HEK293 (cell line): ENCODE data around the gene LTK.

Source experiments
- CTCF ChIA-PET: fragments of 350-600 bp; formaldehyde crosslinking; extraction: SDS; loops from one replicate; lab custom pipeline; 2021; ENCODE audit warnings: antibody characterized with exemption; lab: Yijun Ruan, JAX
- POLR2A ChIA-PET: fragments of 300-600 bp; formaldehyde crosslinking; extraction: SDS; loops from one replicate; lab custom pipeline; 2020; ENCODE audit warnings: antibody characterized with exemption, inconsistent platforms; lab: Yijun Ruan, JAX
- H3K27ac ChIP-seq: fragments of 200-500 bp; sonication (Bioruptor generic); 2 replicates; pipeline ENCODE4 v1.5.1; 2014; ENCODE audit warnings: low read depth, low read length, control low read depth, inconsistent platforms; ENCODE audit errors: extremely low read depth
- H3K36me3 ChIP-seq, 2 experiments: fragments of 200-500 bp in 1 of 2; sonication (Bioruptor generic) in 1 of 2; 1 replicate in 1 of 2; 2 replicates in 1 of 2; pipeline ENCODE4 v1.5.1; 2014 to 2017; ENCODE audit warnings: inconsistent platforms in 2 of 2, low read length in 2 of 2; ENCODE audit not compliant: control insufficient read depth in 2 of 2, insufficient read depth in 1 of 2
- H3K4me1 ChIP-seq: fragments of 200-500 bp; sonication (Bioruptor generic); 2 replicates; pipeline ENCODE4 v1.5.1; 2014; ENCODE audit warnings: mild to moderate bottlenecking, low read length, inconsistent platforms; ENCODE audit not compliant: control insufficient read depth, insufficient read depth
- H3K4me3 ChIP-seq: 2 replicates; pipeline ENCODE4 v1.5.1; 2011; ENCODE audit warnings: low read depth, mild to moderate bottlenecking, control low read depth, low read length, moderate library complexity
- H3K9me3 ChIP-seq: fragments of 200-500 bp; sonication (Bioruptor generic); 2 replicates; pipeline ENCODE4 v1.5.1; 2014; ENCODE audit warnings: low read depth, low read length, inconsistent platforms; ENCODE audit not compliant: control insufficient read depth, insufficient read depth
- HOXC10 ChIP-seq: sonication (generic); formaldehyde crosslinking; IDR thresholded peaks from 2 replicates; pipeline ENCODE4 v1.8.1; 2023; ENCODE audit warnings: mild to moderate bottlenecking, missing genetic modification reagents
- REPIN1 ChIP-seq: fragments of 450-650 bp; formaldehyde crosslinking; IDR thresholded peaks from 2 replicates; pipeline ENCODE4 v1.5.1; 2017; ENCODE audit warnings: missing biosample characterization, missing genetic modification characterization, low read depth
- SETDB1 ChIP-seq: IDR thresholded peaks from one replicate; pipeline ENCODE4 v1.6.1; 2017; ENCODE audit warnings: mild to moderate bottlenecking, low read length, moderate library complexity, mixed read lengths; ENCODE audit not compliant: insufficient read length
- SP2 ChIP-seq: fragments of 450-650 bp; formaldehyde crosslinking; IDR thresholded peaks from 2 replicates; pipeline ENCODE4 v1.5.1; 2016; ENCODE audit warnings: missing biosample characterization, missing genetic modification characterization
- SP3 ChIP-seq: fragments of 450-650 bp; formaldehyde crosslinking; IDR thresholded peaks from 2 replicates; pipeline ENCODE4 v1.5.1; 2016; ENCODE audit warnings: missing biosample characterization, missing genetic modification characterization
- YY1 ChIP-seq: fragments of 450-650 bp; formaldehyde crosslinking; IDR thresholded peaks from 2 replicates; pipeline ENCODE4 v1.5.1; 2018; ENCODE audit warnings: missing biosample characterization, missing genetic modification characterization
- ZBTB21 ChIP-seq: fragments of 450-650 bp; formaldehyde crosslinking; IDR thresholded peaks from 2 replicates; pipeline ENCODE4 v1.5.1; 2017; ENCODE audit warnings: missing biosample characterization, missing genetic modification characterization
- ZBTB8A ChIP-seq: fragments of 450-650 bp; formaldehyde crosslinking; IDR thresholded peaks from 2 replicates; pipeline ENCODE4 v1.5.1; 2016; ENCODE audit warnings: missing biosample characterization, missing genetic modification characterization
- ZNF138 ChIP-seq: fragments of 450-650 bp; formaldehyde crosslinking; IDR thresholded peaks from 2 replicates; pipeline ENCODE4 v1.5.1; 2016; ENCODE audit warnings: missing biosample characterization, missing genetic modification characterization, borderline replicate concordance
- ZNF16 ChIP-seq: fragments of 450-650 bp; formaldehyde crosslinking; IDR thresholded peaks from 2 replicates; pipeline ENCODE4 v1.5.1; 2016; ENCODE audit warnings: low read depth, missing biosample characterization, missing genetic modification characterization
- ZNF184 ChIP-seq: fragments of 450-650 bp; IDR thresholded peaks from 2 replicates; pipeline ENCODE4 v1.5.1; 2018; ENCODE audit warnings: missing biosample characterization, mild to moderate bottlenecking, missing genetic modification characterization
- ZNF335 ChIP-seq: fragments of 450-650 bp; formaldehyde crosslinking; conservative IDR thresholded peaks from 2 replicates; pipeline ENCODE4 v1.5.1; 2016; ENCODE audit warnings: missing biosample characterization, missing genetic modification characterization
- ZNF529 ChIP-seq: fragments of 450-650 bp; formaldehyde crosslinking; IDR thresholded peaks from 2 replicates; pipeline ENCODE4 v1.5.1; 2017; ENCODE audit warnings: missing genetic modification characterization, missing biosample characterization; ENCODE audit not compliant: insufficient replicate concordance
- ZNF560 ChIP-seq: fragments of 450-650 bp; formaldehyde crosslinking; IDR thresholded peaks from 2 replicates; pipeline ENCODE4 v1.5.1; 2017; ENCODE audit warnings: missing biosample characterization, missing genetic modification characterization, borderline replicate concordance
- ZNF561 ChIP-seq: fragments of 450-650 bp; IDR thresholded peaks from 2 replicates; pipeline ENCODE4 v1.5.1; 2018; ENCODE audit warnings: missing biosample characterization, missing genetic modification characterization, borderline replicate concordance
- ZNF621 ChIP-seq: fragments of 450-650 bp; formaldehyde crosslinking; IDR thresholded peaks from 2 replicates; pipeline ENCODE4 v1.5.1; 2017; ENCODE audit warnings: missing biosample characterization, missing genetic modification characterization
- ZNF701 ChIP-seq: fragments of 450-650 bp; formaldehyde crosslinking; IDR thresholded peaks from 2 replicates; pipeline ENCODE4 v1.5.1; 2016; ENCODE audit warnings: missing biosample characterization, missing genetic modification characterization
- ZNF776 ChIP-seq: fragments of 450-650 bp; formaldehyde crosslinking; IDR thresholded peaks from 2 replicates; pipeline ENCODE4 v1.5.0; 2017; ENCODE audit warnings: missing biosample characterization, missing genetic modification characterization, borderline replicate concordance
- ZNF777 ChIP-seq: fragments of 450-650 bp; formaldehyde crosslinking; IDR thresholded peaks from 2 replicates; pipeline ENCODE4 v1.5.1; 2017; ENCODE audit warnings: missing biosample characterization, missing genetic modification characterization, borderline replicate concordance
- TF ChIP-seq, protein P1 (sequence below): fragments of 450-650 bp; formaldehyde crosslinking; IDR thresholded peaks from 2 replicates; pipeline ENCODE4 v1.5.1; 2016; ENCODE audit warnings: missing biosample characterization, missing genetic modification characterization
- TF ChIP-seq, protein P2 (sequence below): fragments of 450-650 bp; formaldehyde crosslinking; IDR thresholded peaks from 2 replicates; pipeline ENCODE4 v1.5.1; 2016; ENCODE audit warnings: missing biosample characterization, missing genetic modification characterization
- TF ChIP-seq, protein P3 (sequence below): fragments of 450-650 bp; formaldehyde crosslinking; IDR thresholded peaks from 2 replicates; pipeline ENCODE4 v1.5.1; 2016; ENCODE audit warnings: missing biosample characterization, missing genetic modification characterization
- TF ChIP-seq, protein P4 (sequence below): fragments of 450-650 bp; formaldehyde crosslinking; IDR thresholded peaks from 2 replicates; pipeline ENCODE4 v1.5.1; 2017; ENCODE audit warnings: missing biosample characterization, missing genetic modification characterization
- TF ChIP-seq, protein P5 (sequence below): fragments of 450-650 bp; formaldehyde crosslinking; IDR thresholded peaks from 2 replicates; pipeline ENCODE4 v1.5.1; 2016; ENCODE audit warnings: missing biosample characterization, missing genetic modification characterization
- TF ChIP-seq, protein P6 (sequence below): fragments of 450-650 bp; formaldehyde crosslinking; IDR thresholded peaks from 2 replicates; pipeline ENCODE4 v1.5.1; 2016; ENCODE audit warnings: missing biosample characterization, missing genetic modification characterization, borderline replicate concordance

LTK gene

DNA sequence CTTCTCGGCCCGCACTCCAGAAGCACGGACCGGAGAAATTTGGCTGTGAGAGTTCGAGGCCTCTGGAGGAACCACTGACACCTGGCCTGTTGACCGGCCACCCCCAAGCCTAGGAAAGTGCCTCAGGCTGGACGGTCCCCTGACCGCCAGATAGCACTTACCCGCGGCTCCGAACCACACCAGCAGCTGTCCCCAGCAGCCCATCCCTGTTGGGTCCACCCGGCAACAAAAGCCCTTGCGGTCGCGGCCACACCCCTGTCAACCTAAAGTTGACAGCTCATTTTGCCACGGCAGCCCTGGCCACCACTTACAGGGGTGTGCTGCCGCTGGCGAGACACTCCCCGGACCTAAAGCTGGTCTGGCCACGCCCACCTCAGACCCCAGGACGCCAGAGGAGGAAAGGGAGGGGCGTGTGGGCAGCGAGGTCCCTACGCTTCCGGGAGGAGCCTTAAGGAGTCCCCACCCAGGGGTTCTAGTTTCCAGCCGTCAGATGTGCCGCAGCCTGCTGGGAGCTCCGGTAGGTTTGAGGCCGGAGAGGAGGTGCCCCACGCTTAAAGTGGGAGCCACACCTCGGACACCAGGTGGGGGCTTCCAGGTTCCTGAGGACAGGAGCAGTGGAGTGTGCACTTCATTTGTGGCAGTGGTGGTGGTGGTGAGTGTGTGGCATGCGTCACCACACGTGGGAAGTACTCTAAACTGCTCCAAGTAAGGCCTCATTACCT lies at the start of gene LTK:
Gene LTK (minus strand): TSS at position 322 of the 722 bp plus-strand sequence. CDS start 118 bp downstream, at position 204.
- Histone ChIP-seq H3K4me1 (no peaks in the 10 kb centered on the region), H3K27ac (no peak within 1 kb of the TSS), H3K9me3 (no peaks in the 10 kb centered on the region), H3K36me3 (peaks cover 0 to 11% of the 10 kb centered on the region in 2 experiments; a peak in 1 of 3 replicates), H3K4me3 (peak within 1 kb of the TSS; percentile 28)
- CTCF ChIA-PET: no interaction called here
- POLR2A ChIA-PET: interaction anchor here (0.5 to 1.3 kb wide), 3 partner anchors 20 to 31 kb away, joined by 3 to 7 read pairs (median 5); partner anchors contain the start of genes ITPKA and RPAP1
- TF ChIP-seq ZBTB8A (tag by site-specific recombination) (no peak), HOXC10 (no peak), ZNF335 (tag by site-specific recombination) (peak; percentile 88), YY1 (tag by site-specific recombination) (no peak), ZBTB21 (tag by site-specific recombination) (no peak), ZNF560 (tag by site-specific recombination) (no peak), SP2 (tag by site-specific recombination) (peak; percentile 71), SP3 (tag by site-specific recombination) (peak; percentile 69), ZNF776 (no peak), ZNF701 (no peak), ZNF184 (tag by site-specific recombination) (no peak), ZNF777 (tag by site-specific recombination) (no peak), SETDB1 (no peak), ZNF16 (tag by site-specific recombination) (no peak), ZNF529 (tag by site-specific recombination) (no peak), ZNF138 (no peak), ZNF561 (tag by site-specific recombination) (no peak), ZNF621 (no peak), REPIN1 (no peak)
- TF ChIP-seq, protein P1, sequence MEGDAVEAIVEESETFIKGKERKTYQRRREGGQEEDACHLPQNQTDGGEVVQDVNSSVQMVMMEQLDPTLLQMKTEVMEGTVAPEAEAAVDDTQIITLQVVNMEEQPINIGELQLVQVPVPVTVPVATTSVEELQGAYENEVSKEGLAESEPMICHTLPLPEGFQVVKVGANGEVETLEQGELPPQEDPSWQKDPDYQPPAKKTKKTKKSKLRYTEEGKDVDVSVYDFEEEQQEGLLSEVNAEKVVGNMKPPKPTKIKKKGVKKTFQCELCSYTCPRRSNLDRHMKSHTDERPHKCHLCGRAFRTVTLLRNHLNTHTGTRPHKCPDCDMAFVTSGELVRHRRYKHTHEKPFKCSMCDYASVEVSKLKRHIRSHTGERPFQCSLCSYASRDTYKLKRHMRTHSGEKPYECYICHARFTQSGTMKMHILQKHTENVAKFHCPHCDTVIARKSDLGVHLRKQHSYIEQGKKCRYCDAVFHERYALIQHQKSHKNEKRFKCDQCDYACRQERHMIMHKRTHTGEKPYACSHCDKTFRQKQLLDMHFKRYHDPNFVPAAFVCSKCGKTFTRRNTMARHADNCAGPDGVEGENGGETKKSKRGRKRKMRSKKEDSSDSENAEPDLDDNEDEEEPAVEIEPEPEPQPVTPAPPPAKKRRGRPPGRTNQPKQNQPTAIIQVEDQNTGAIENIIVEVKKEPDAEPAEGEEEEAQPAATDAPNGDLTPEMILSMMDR: no peak
- TF ChIP-seq, protein P2, sequence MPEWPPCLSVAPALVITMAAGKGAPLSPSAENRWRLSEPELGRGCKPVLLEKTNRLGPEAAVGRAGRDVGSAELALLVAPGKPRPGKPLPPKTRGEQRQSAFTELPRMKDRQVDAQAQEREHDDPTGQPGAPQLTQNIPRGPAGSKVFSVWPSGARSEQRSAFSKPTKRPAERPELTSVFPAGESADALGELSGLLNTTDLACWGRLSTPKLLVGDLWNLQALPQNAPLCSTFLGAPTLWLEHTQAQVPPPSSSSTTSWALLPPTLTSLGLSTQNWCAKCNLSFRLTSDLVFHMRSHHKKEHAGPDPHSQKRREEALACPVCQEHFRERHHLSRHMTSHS (tag by site-specific recombination): no peak
- TF ChIP-seq, protein P3, sequence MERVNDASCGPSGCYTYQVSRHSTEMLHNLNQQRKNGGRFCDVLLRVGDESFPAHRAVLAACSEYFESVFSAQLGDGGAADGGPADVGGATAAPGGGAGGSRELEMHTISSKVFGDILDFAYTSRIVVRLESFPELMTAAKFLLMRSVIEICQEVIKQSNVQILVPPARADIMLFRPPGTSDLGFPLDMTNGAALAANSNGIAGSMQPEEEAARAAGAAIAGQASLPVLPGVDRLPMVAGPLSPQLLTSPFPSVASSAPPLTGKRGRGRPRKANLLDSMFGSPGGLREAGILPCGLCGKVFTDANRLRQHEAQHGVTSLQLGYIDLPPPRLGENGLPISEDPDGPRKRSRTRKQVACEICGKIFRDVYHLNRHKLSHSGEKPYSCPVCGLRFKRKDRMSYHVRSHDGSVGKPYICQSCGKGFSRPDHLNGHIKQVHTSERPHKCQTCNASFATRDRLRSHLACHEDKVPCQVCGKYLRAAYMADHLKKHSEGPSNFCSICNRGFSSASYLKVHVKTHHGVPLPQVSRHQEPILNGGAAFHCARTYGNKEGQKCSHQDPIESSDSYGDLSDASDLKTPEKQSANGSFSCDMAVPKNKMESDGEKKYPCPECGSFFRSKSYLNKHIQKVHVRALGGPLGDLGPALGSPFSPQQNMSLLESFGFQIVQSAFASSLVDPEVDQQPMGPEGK (tag by site-specific recombination): peak; percentile 72
- TF ChIP-seq, protein P4, sequence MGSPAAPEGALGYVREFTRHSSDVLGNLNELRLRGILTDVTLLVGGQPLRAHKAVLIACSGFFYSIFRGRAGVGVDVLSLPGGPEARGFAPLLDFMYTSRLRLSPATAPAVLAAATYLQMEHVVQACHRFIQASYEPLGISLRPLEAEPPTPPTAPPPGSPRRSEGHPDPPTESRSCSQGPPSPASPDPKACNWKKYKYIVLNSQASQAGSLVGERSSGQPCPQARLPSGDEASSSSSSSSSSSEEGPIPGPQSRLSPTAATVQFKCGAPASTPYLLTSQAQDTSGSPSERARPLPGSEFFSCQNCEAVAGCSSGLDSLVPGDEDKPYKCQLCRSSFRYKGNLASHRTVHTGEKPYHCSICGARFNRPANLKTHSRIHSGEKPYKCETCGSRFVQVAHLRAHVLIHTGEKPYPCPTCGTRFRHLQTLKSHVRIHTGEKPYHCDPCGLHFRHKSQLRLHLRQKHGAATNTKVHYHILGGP (tag by site-specific recombination): no peak
- TF ChIP-seq, protein P5, sequence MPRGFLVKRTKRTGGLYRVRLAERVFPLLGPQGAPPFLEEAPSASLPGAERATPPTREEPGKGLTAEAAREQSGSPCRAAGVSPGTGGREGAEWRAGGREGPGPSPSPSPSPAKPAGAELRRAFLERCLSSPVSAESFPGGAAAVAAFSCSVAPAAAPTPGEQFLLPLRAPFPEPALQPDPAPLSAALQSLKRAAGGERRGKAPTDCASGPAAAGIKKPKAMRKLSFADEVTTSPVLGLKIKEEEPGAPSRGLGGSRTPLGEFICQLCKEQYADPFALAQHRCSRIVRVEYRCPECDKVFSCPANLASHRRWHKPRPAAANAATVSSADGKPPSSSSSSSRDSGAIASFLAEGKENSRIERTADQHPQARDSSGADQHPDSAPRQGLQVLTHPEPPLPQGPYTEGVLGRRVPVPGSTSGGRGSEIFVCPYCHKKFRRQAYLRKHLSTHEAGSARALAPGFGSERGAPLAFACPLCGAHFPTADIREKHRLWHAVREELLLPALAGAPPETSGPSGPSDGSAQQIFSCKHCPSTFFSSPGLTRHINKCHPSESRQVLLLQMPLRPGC: no peak
- TF ChIP-seq, protein P6, sequence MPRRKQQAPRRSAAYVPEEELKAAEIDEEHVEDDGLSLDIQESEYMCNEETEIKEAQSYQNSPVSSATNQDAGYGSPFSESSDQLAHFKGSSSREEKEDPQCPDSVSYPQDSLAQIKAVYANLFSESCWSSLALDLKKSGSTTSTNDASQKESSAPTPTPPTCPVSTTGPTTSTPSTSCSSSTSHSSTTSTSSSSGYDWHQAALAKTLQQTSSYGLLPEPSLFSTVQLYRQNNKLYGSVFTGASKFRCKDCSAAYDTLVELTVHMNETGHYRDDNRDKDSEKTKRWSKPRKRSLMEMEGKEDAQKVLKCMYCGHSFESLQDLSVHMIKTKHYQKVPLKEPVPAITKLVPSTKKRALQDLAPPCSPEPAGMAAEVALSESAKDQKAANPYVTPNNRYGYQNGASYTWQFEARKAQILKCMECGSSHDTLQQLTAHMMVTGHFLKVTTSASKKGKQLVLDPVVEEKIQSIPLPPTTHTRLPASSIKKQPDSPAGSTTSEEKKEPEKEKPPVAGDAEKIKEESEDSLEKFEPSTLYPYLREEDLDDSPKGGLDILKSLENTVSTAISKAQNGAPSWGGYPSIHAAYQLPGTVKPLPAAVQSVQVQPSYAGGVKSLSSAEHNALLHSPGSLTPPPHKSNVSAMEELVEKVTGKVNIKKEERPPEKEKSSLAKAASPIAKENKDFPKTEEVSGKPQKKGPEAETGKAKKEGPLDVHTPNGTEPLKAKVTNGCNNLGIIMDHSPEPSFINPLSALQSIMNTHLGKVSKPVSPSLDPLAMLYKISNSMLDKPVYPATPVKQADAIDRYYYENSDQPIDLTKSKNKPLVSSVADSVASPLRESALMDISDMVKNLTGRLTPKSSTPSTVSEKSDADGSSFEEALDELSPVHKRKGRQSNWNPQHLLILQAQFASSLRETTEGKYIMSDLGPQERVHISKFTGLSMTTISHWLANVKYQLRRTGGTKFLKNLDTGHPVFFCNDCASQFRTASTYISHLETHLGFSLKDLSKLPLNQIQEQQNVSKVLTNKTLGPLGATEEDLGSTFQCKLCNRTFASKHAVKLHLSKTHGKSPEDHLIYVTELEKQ (tag by site-specific recombination): no peak
